ENCODE results near the gene NOX5. TPM values are rescaled to one million over a fixed set of nuclear protein-coding genes. Genes with fewer than 3 reads are reported as not detected.

The NOX5 gene
- polyA plus RNA-seq, 1 donor from 2014 or later = not detected

DNA sequence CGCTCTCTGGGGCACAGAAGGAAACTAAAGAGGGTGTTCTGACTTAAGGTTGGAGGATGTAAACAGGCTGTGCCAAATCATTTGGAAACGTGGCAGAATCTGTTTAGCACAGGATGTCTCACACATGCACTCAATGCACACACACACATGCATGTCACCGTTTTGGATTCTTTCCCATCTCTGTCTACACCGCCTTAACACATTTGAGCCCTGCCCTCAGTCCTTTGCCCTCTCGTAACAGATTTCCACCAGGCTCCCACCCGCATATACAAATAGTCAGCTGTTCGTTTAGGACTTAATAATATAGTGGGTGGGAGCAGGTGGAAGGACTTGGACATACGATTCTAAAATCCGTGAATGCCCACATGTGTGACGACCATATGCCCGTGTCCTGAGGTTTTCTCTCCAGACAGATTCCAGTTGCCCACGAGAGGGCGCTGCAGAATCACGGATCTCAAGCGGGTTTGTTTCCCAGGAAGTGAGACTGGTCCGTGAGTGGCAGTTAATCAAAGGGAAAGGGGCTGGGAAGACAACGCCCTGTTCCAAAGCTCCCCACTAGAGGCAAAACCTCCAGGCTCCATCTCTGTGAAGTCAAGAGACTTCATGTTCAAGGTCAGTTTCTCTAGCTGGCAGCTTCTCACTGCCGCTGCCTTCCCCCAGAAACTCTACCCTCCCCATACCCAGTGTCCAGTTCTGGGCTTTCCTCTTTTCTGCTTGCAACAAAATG is 44.5 kb downstream of the NOX5 start:
- Histone ChIP-seq H3K4me3 (ENCODE audit: low read length) (no peak overlapping the region), H3K27ac (ENCODE audit: low read length) (no peak overlapping the region), H2AFZ (ENCODE audit: low read depth, low read length) (no peak overlapping the region)

DNA sequence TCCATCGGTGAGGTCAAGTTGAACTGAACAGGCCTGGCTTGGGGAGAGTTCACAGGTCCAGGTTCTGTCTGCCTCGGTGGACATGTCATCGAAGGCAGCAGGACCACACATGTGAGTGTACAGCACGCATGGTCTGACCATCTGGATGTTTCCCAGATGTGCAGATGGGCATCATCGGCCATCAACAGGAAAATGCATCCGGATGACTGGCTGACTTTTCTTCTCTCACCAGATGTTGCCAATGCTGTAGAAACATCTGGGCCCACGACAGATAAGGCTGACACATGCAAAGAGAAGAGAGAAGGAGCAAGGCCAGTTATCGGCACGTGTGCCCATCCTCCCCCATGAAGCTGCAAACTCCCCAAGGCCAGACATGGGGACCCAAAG is 45.1 kb downstream of the NOX5 start:
- no peak overlapping the region for H3K4me2 ChIP-seq (ENCODE audit: low read length)
- no peaks in the 10 kb centered on the region for H3K9me2 ChIP-seq (ENCODE audit: insufficient read depth, low read length)
- H3K9ac ChIP-seq (ENCODE audit: low read length) = no peak overlapping the region
- H3K79me2 ChIP-seq (replicated peaks; ENCODE audit: insufficient read depth, low read length) = no peaks in the 10 kb centered on the region
- no peaks in the 10 kb centered on the region for H4K20me1 ChIP-seq (ENCODE audit: insufficient read depth)
- no peak overlapping the region for H2AFZ ChIP-seq (ENCODE audit: low read depth, low read length)
- H3K9me3 ChIP-seq (ENCODE audit: low read length) = no peaks in the 10 kb centered on the region
- TF ChIP-seq EZH2 (IDR thresholded peaks at IDR 0.05; ENCODE audit: borderline replicate concordance, insufficient read depth, low read length, poor library complexity, severe bottlenecking) (no peak), MXI1 (conservative IDR thresholded peaks at IDR 0.05; ENCODE audit: poor library complexity, severe bottlenecking) (no peak), EP300 (conservative IDR thresholded peaks at IDR 0.05; ENCODE audit: poor library complexity, severe bottlenecking) (no peak), POLR2AphosphoS5 (IDR thresholded peaks at IDR 0.05) (no peak)
- no peaks in the 10 kb centered on the region for H3K27me3 ChIP-seq (ENCODE audit: insufficient read depth, low read depth, low read length)
- H3K27ac ChIP-seq (ENCODE audit: low read length) = no peak overlapping the region
- no peaks in the 10 kb centered on the region for H3K36me3 ChIP-seq (ENCODE audit: insufficient read depth, low read length)
- no peaks in the 10 kb centered on the region for H3F3A ChIP-seq (ENCODE audit: insufficient read depth, low read length, poor library complexity, severe bottlenecking)
- H3K4me3 ChIP-seq (ENCODE audit: low read length) = no peak overlapping the region

More for the DNA sequence above, 44.5 kb downstream of the NOX5 start:
- H3K4me2 ChIP-seq (ENCODE audit: low read length) = no peak overlapping the region
- no peaks in the 10 kb centered on the region for H3K9me2 ChIP-seq (ENCODE audit: insufficient read depth, low read length)
- TF ChIP-seq, protein P1, sequence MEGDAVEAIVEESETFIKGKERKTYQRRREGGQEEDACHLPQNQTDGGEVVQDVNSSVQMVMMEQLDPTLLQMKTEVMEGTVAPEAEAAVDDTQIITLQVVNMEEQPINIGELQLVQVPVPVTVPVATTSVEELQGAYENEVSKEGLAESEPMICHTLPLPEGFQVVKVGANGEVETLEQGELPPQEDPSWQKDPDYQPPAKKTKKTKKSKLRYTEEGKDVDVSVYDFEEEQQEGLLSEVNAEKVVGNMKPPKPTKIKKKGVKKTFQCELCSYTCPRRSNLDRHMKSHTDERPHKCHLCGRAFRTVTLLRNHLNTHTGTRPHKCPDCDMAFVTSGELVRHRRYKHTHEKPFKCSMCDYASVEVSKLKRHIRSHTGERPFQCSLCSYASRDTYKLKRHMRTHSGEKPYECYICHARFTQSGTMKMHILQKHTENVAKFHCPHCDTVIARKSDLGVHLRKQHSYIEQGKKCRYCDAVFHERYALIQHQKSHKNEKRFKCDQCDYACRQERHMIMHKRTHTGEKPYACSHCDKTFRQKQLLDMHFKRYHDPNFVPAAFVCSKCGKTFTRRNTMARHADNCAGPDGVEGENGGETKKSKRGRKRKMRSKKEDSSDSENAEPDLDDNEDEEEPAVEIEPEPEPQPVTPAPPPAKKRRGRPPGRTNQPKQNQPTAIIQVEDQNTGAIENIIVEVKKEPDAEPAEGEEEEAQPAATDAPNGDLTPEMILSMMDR (IDR thresholded peaks at IDR 0.05; ENCODE audit: poor library complexity, severe bottlenecking) = peak; percentile 98
- no peak for TF ChIP-seq TAF1 (IDR thresholded peaks at IDR 0.05; ENCODE audit: low read depth)
- no peak for TF ChIP-seq EP300 (conservative IDR thresholded peaks at IDR 0.05; ENCODE audit: poor library complexity, severe bottlenecking)
- no peak for TF ChIP-seq REST (IDR thresholded peaks at IDR 0.05; ENCODE audit: borderline replicate concordance)
- TF ChIP-seq RAD21 (conservative IDR thresholded peaks at IDR 0.05) = peak; percentile 99
- peak; percentile 98 for TF ChIP-seq SMC3 (conservative IDR thresholded peaks at IDR 0.05; ENCODE audit: poor library complexity)
- TF ChIP-seq MXI1 (conservative IDR thresholded peaks at IDR 0.05; ENCODE audit: poor library complexity, severe bottlenecking) = peak; percentile 24
- TF ChIP-seq POLR2AphosphoS5 (IDR thresholded peaks at IDR 0.05) = no peak
- no peak for TF ChIP-seq EZH2 (IDR thresholded peaks at IDR 0.05; ENCODE audit: borderline replicate concordance, insufficient read depth, low read length, poor library complexity, severe bottlenecking)
- H3K36me3 ChIP-seq (ENCODE audit: insufficient read depth, low read length) = no peaks in the 10 kb centered on the region
- no peaks in the 10 kb centered on the region for H4K20me1 ChIP-seq (ENCODE audit: insufficient read depth)
- H3K9me3 ChIP-seq (ENCODE audit: low read length) = no peaks in the 10 kb centered on the region
- H3F3A ChIP-seq (ENCODE audit: insufficient read depth, low read length, poor library complexity, severe bottlenecking) = no peaks in the 10 kb centered on the region
- no peaks in the 10 kb centered on the region for H3K79me2 ChIP-seq (replicated peaks; ENCODE audit: insufficient read depth, low read length)
- no peak overlapping the region for H3K9ac ChIP-seq (ENCODE audit: low read length)
- H3K27me3 ChIP-seq (ENCODE audit: insufficient read depth, low read depth, low read length) = no peaks in the 10 kb centered on the region
